KMS-11 (cell line): ENCODE measurements around the gene VWA7.
A peak's percentile ranks its signal among the peaks of the same experiment; 100 is the strongest.

ENCODE experiments used
- H2AFZ ChIP-seq: fragments of 200-600 bp; sonication (generic); 2 replicates; pipeline ENCODE4 v1.6.1; 2016; ENCODE audit warnings: antibody characterized with exemption, mixed run types, low read depth
- H3K27ac ChIP-seq: fragments of 200-600 bp; sonication (generic); 2 replicates; pipeline ENCODE4 v1.6.1; 2016; ENCODE audit warnings: mild to moderate bottlenecking, mixed run types
- H3K27me3 ChIP-seq: fragments of 200-600 bp; sonication (generic); 2 replicates; pipeline ENCODE4 v1.6.1; 2017; ENCODE audit warnings: mild to moderate bottlenecking, low read depth, mixed run types, moderate library complexity; ENCODE audit not compliant: insufficient read depth
- H3K36me3 ChIP-seq: fragments of 200-600 bp; sonication (generic); 2 replicates; pipeline ENCODE4 v1.6.1; 2017; ENCODE audit warnings: mild to moderate bottlenecking, mixed run types; ENCODE audit not compliant: insufficient read depth
- H3K4me1 ChIP-seq: fragments of 200-600 bp; sonication (generic); 2 replicates; pipeline ENCODE4 v1.6.1; 2016; ENCODE audit warnings: mild to moderate bottlenecking, low read depth, mixed run types; ENCODE audit not compliant: poor library complexity, severe bottlenecking
- H3K4me2 ChIP-seq: fragments of 200-600 bp; sonication (generic); 2 replicates; pipeline ENCODE4 v1.7.0; 2016; ENCODE audit warnings: mild to moderate bottlenecking, mixed run types
- H3K4me3 ChIP-seq: fragments of 200-600 bp; sonication (generic); IDR thresholded peaks from 2 replicates; pipeline ENCODE4 v1.6.1; 2017; ENCODE audit warnings: low read depth, low read length, mixed read lengths; ENCODE audit not compliant: insufficient read depth
- H3K79me2 ChIP-seq: fragments of 200-600 bp; sonication (generic); 2 replicates; pipeline ENCODE4 v1.6.1; 2016; ENCODE audit warnings: low read depth, mixed run types; ENCODE audit not compliant: insufficient read depth
- H3K9ac ChIP-seq: fragments of 200-600 bp; sonication (generic); 2 replicates; pipeline ENCODE4 v1.6.1; 2016; ENCODE audit warnings: mild to moderate bottlenecking, mixed run types
- H4K20me1 ChIP-seq: fragments of 200-600 bp; sonication (generic); 2 replicates; pipeline ENCODE4 v1.6.1; 2016; ENCODE audit warnings: mild to moderate bottlenecking, mixed run types; ENCODE audit not compliant: insufficient read depth
- TF ChIP-seq, protein P1 (sequence below): fragments of 200-600 bp; sonication (generic); conservative IDR thresholded peaks from 2 replicates; pipeline ENCODE4 v1.6.1; 2017; ENCODE audit warnings: low read depth, mild to moderate bottlenecking, antibody characterized with exemption, low read length, moderate library complexity, mixed read lengths

The VWA7 gene

DNA sequence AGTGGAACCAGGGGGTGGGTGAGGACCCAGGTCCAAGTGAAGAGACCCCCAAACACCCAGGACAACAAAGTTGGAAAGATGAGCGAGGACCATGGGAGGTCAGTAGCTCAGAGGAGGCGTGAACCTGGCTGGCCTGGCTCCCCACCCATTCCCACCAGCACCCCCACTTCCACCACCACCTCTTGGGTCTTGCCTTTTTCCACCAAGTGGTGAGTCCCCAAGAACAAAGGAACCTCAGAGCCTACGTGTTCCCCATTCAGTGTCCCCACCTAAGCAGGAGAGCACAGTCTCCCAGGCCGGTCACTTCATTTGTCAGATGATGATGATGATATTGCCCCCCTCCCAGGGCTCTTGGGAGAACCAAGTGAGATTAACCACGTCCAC lies 531 bp upstream of the VWA7 start:
- H3K36me3 ChIP-seq, result peaks cover 5% of the 10 kb centered on the region; the same call in 1 of the 2 replicates
- H3K4me2 ChIP-seq, result peak overlapping the region; percentile 89
- no peaks in the 10 kb centered on the region for H3K79me2 ChIP-seq
- H3K9ac ChIP-seq, result peak overlapping the region; percentile 58; the same call in 1 of the 2 replicates
- H4K20me1 ChIP-seq, result no peaks in the 10 kb centered on the region
- H3K4me1 ChIP-seq, result peaks cover 40% of the 10 kb centered on the region
- no peak overlapping the region for H2AFZ ChIP-seq
- TF ChIP-seq, protein P1, sequence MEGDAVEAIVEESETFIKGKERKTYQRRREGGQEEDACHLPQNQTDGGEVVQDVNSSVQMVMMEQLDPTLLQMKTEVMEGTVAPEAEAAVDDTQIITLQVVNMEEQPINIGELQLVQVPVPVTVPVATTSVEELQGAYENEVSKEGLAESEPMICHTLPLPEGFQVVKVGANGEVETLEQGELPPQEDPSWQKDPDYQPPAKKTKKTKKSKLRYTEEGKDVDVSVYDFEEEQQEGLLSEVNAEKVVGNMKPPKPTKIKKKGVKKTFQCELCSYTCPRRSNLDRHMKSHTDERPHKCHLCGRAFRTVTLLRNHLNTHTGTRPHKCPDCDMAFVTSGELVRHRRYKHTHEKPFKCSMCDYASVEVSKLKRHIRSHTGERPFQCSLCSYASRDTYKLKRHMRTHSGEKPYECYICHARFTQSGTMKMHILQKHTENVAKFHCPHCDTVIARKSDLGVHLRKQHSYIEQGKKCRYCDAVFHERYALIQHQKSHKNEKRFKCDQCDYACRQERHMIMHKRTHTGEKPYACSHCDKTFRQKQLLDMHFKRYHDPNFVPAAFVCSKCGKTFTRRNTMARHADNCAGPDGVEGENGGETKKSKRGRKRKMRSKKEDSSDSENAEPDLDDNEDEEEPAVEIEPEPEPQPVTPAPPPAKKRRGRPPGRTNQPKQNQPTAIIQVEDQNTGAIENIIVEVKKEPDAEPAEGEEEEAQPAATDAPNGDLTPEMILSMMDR, result no peak
- H3K27me3 ChIP-seq, result no peaks in the 10 kb centered on the region
- H3K4me3 ChIP-seq, result no peak overlapping the region
- peak overlapping the region; percentile 79 for H3K27ac ChIP-seq

DNA sequence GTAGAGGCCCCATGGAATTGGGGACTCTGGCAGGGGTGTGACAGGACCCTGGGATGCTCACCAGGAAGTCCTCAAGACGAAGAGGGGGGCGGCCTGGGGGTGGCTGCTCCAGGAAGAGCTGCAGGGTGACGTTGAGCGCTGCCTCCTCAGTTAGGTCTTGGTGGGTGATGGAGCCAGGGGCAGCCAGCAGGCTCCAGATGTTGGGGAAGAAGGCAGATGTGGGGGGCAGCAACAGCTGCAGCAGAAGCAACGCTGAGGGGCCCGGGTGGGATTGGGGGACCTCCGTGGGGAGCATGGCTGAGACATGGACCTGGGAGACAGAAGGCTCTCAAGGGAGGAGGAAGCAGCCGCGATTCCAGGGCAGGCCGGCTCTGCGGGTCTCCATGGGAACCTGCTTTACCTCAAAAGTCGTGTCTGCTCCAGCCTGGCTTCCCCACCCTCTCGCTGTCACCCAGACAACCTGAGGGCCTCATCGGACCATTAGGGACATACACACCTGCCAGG lies 591 bp downstream of the VWA7 start:
- H3K4me3 ChIP-seq, result no peak overlapping the region

DNA sequence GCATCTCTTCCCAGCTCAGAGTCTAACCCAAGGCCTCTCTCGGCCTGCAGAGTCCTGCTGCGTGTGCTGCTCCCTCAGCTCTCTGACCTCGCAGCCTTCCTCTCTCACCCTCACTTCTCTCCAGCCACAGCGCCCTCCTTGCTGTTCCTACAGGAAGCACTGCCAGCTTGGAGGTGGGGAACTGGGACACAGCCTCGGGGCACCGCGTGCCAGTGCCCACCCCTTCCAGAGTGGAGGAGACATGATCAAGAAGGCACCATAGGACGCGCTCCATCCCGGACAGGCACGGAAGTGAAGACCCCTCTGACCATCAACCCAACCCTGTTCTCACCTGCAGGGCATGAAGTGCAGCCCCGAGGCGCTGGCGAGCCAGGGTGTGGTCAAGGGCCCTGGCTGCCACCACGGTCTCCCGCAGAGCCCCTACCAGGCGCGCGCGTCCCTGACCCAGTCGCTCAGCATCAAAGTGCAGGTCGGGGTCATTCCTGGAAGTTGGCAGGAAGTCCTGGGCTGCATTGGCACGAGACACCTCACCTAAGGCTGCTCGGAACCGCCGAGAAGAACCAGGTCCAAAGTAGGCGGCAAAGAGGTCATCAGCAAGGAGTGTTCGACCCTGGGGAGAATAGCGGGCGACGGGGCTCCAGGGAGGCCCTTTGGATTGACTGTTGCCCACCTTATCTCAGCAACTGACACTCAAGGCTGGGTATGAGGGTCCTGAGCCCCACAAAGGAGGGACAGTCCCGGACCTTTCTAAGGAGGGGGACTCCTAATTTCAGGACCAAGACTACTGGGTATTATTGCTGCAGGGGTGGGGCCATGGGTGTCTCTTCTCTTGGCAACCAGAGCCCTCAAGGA lies 1.3 kb downstream of the VWA7 start:
- Histone ChIP-seq H2AFZ (no peak overlapping the region), H3K27ac (peak overlapping the region; percentile 79), H3K79me2 (no peaks in the 10 kb centered on the region), H3K4me2 (peak overlapping the region; percentile 89), H3K27me3 (no peaks in the 10 kb centered on the region), H3K9ac (peak overlapping the region; percentile 58), H4K20me1 (no peaks in the 10 kb centered on the region), H3K4me3 (no peak overlapping the region), H3K4me1 (peaks cover 44% of the 10 kb centered on the region), H3K36me3 (no peaks in the 10 kb centered on the region)
- TF ChIP-seq, protein P1, result no peak

More for the DNA sequence above, 591 bp downstream of the VWA7 start:
- TF ChIP-seq, protein P1, result no peak
- Histone ChIP-seq H3K4me1 (peaks cover 40% of the 10 kb centered on the region), H3K36me3 (peaks cover 1% of the 10 kb centered on the region; the same call in 1 of the 2 replicates), H3K27ac (peak overlapping the region; percentile 79), H3K4me2 (peak overlapping the region; percentile 89), H3K27me3 (no peaks in the 10 kb centered on the region), H3K79me2 (no peaks in the 10 kb centered on the region), H2AFZ (peak overlapping the region; percentile 47; the same call in 1 of the 2 replicates), H4K20me1 (no peaks in the 10 kb centered on the region), H3K9ac (peak overlapping the region; percentile 58)

DNA sequence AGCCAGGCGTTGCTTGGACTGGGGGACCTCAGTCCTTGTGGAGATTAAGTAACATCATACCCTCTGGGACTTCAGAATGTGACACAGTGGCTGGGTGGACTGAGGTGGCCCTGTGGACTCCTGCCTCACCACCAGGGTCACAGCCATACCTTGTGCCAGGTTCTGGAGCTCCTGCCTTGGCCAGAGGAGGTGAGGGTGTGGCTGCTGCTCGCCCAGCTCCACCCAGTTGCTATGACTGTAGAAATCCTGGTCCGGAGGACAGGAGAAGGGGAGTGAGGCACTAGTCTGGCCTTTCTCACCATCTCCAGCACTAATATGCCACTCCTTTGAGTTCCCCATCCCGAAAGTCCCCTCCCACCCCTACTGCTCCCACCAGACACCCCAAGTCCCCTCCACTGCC lies 1.9 kb downstream of the VWA7 start:
- Histone ChIP-seq H2AFZ (no peak overlapping the region), H3K4me3 (no peak overlapping the region), H3K79me2 (no peaks in the 10 kb centered on the region), H3K27me3 (no peaks in the 10 kb centered on the region), H3K4me2 (no peak overlapping the region), H3K36me3 (no peaks in the 10 kb centered on the region), H3K9ac (no peak overlapping the region), H4K20me1 (no peaks in the 10 kb centered on the region), H3K4me1 (peaks cover 47% of the 10 kb centered on the region), H3K27ac (no peak overlapping the region)
- TF ChIP-seq, protein P1, result no peak
